PFSK-1 (cell line): ENCODE measurements around the gene STIP1. TPM values are rescaled to one million over a fixed set of nuclear protein-coding genes. Genes with fewer than 3 reads are reported as not detected.
A peak's percentile ranks its signal among the peaks of the same experiment; 100 is the strongest.

Experiments
- FOXP2 ChIP-seq: optimal IDR thresholded peaks from 2 replicates; pipeline ENCODE3; 2011; ENCODE audit warnings: borderline replicate concordance, control low read depth, inconsistent platforms; ENCODE audit not compliant: insufficient read depth; ENCODE audit errors: extremely low read length, extremely low read depth
- POLR2AphosphoS5 ChIP-seq: IDR thresholded peaks from 2 replicates; pipeline ENCODE4 v1.6.1; 2012; ENCODE audit warnings: low read depth, mild to moderate bottlenecking, control low read depth, low read length, moderate library complexity
- REST ChIP-seq, 2 experiments: IDR thresholded peaks; 2 replicates each; pipeline versions ENCODE4 v1.6.1 to v1.8.0; 2011 to 2012; ENCODE audit warnings: low read depth in 2 of 2, low read length in 2 of 2, control low read depth in 1 of 2, inconsistent platforms in 1 of 2, mild to moderate bottlenecking in 1 of 2, moderate library complexity in 1 of 2; ENCODE audit not compliant: insufficient read depth in 1 of 2
- SIN3A ChIP-seq: IDR thresholded peaks from 2 replicates; pipeline ENCODE4 v1.6.1; 2012; ENCODE audit warnings: mild to moderate bottlenecking, low read length, moderate library complexity, borderline replicate concordance; ENCODE audit not compliant: insufficient read depth
- TAF1 ChIP-seq: IDR thresholded peaks from 2 replicates; pipeline ENCODE4 v1.6.1; 2012; ENCODE audit warnings: low read length, control low read depth, borderline replicate concordance; ENCODE audit not compliant: insufficient read depth
- polyA plus RNA-seq: library from polyadenylated mRNA; unstranded; fragments of >200 nt; gene quantifications from one replicate; pipeline ENCODE4 v1.2.1, GENCODE V29; 2012; ENCODE audit warnings: low read depth, missing spikeins; ENCODE audit not compliant: insufficient read length

The STIP1 gene
- polyA plus RNA-seq = 450 TPM

- TF ChIP-seq SIN3A (peak; percentile 48; the same call in 1 of the 2 replicates), TAF1 (peak; percentile 92), FOXP2 (no peak), REST (IDR thresholded peaks at IDR 0.05; ENCODE audit: insufficient read depth in 1 of 2, low read depth in 2 of 2, low read length in 2 of 2) (peak in 1 of 2 experiments; percentile 52; a peak in 1 of 4 replicates), POLR2AphosphoS5 (no peak; the same call in 1 of the 2 replicates)
Measured at GRCh38 chr11:64185693-64186491, at the start of gene STIP1. TSS of gene STIP1 (plus strand) at chr11:64186171. CDS start at chr11:64186262, 91 bp downstream.

- TF ChIP-seq POLR2AphosphoS5 (no peak), TAF1 (no peak), FOXP2 (no peak), REST (IDR thresholded peaks at IDR 0.05; ENCODE audit: insufficient read depth in 1 of 2, low read depth in 2 of 2, low read length in 2 of 2) (no peak), SIN3A (no peak)
Measured at GRCh38 chr11:64136765-64137441, 49.1 kb upstream of the STIP1 start.

GRCh38 chr11:64138398-64138797, 47.6 kb upstream of the STIP1 start:
- no peak for TF ChIP-seq REST (IDR thresholded peaks at IDR 0.05; ENCODE audit: insufficient read depth in 1 of 2, low read depth in 2 of 2, low read length in 2 of 2)
- TF ChIP-seq TAF1 = no peak
- no peak for TF ChIP-seq SIN3A
- no peak for TF ChIP-seq POLR2AphosphoS5
- no peak for TF ChIP-seq FOXP2

- TF ChIP-seq SIN3A (no peak), REST (IDR thresholded peaks at IDR 0.05; ENCODE audit: insufficient read depth in 1 of 2, low read depth in 2 of 2, low read length in 2 of 2) (no peak), TAF1 (no peak), POLR2AphosphoS5 (no peak), FOXP2 (no peak)
Measured at GRCh38 chr11:64139049-64139448, 46.9 kb upstream of the STIP1 start.
